Panc1 (cell line): ENCODE measurements around the gene PTP4A2. TPM values are rescaled to one million over a fixed set of nuclear protein-coding genes. Genes with fewer than 3 reads are reported as not detected.

Experiments used
- ATAC-seq: fragments of 200-7000 bp; cut with Tn5 transposase; 2 replicates; pipeline ENCODE4 v1.9.1; 2020; ENCODE audit warnings: mild to moderate bottlenecking, moderate library complexity
- BruUV-seq: library from RNA; stranded (reverse); fragments of 400-500 nt; replicated peaks from 2 replicates; lab custom pipeline; 2021; lab: Mats Ljungman, UMichigan
- CTCF ChIA-PET: fragments of 300-600 bp; sonication (Branson Sonifier 250); formaldehyde crosslinking; loops from one replicate; lab custom pipeline; 2022; ENCODE audit warnings: antibody characterized with exemption; lab: Charles Lee
- POLR2A ChIA-PET: fragments of 300-600 bp; sonication (Branson Sonifier 250); formaldehyde crosslinking; loops from one replicate; lab custom pipeline; 2022; ENCODE audit warnings: antibody characterized with exemption; lab: Charles Lee
- DNase-seq: peaks from one replicate; pipeline ENCODE4 v3.0.0-alpha.2; 2010; ENCODE audit warnings: low read depth, low spot score
- H3K27ac ChIP-seq: 2 replicates; pipeline ENCODE4 v1.5.1; 2011; ENCODE audit warnings: mild to moderate bottlenecking, low read length, inconsistent platforms
- H3K27me3 ChIP-seq: fragments of 200-500 bp; sonication (Bioruptor generic); 2 replicates; pipeline ENCODE4 v1.6.0; 2014; ENCODE audit warnings: low read length, inconsistent platforms; ENCODE audit not compliant: control insufficient read depth, insufficient read depth
- H3K36me3 ChIP-seq: fragments of 200-500 bp; sonication (Bioruptor generic); 2 replicates; pipeline ENCODE4 v1.5.1; 2014; ENCODE audit warnings: inconsistent platforms, mild to moderate bottlenecking, low read length, moderate library complexity; ENCODE audit not compliant: control insufficient read depth, insufficient read depth
- H3K4me1 ChIP-seq: 2 replicates; pipeline ENCODE4 v1.5.1; 2011; ENCODE audit warnings: inconsistent platforms, mild to moderate bottlenecking, low read length, moderate library complexity; ENCODE audit not compliant: control insufficient read depth, insufficient read depth
- H3K4me3 ChIP-seq, 2 experiments: 2 replicates each; pipeline ENCODE4 v1.5.1; 2011 to 2012; ENCODE audit warnings: low read depth in 2 of 2, low read length in 2 of 2, mild to moderate bottlenecking in 2 of 2, inconsistent platforms in 1 of 2, moderate library complexity in 1 of 2
- H3K9me3 ChIP-seq: fragments of 200-500 bp; sonication (Bioruptor generic); 2 replicates; pipeline ENCODE4 v1.5.1; 2014; ENCODE audit warnings: low read depth, mild to moderate bottlenecking, inconsistent platforms, low read length, moderate library complexity; ENCODE audit not compliant: control insufficient read depth, insufficient read depth
- CTCF ChIP-seq: fragments of 450-650 bp; IDR thresholded peaks from 2 replicates; pipeline ENCODE4 v1.5.1; 2017; ENCODE audit warnings: mild to moderate bottlenecking
- POLR2AphosphoS5 ChIP-seq: IDR thresholded peaks from 2 replicates; pipeline ENCODE4 v1.6.1; 2012; ENCODE audit warnings: mild to moderate bottlenecking, low read depth, low read length, moderate library complexity
- REST ChIP-seq, 2 experiments: IDR thresholded peaks; 2 replicates each; pipeline ENCODE4 v1.6.1; 2011 to 2012; ENCODE audit warnings: low read depth in 2 of 2, control low read depth in 1 of 2, low read length in 1 of 2, mild to moderate bottlenecking in 1 of 2, moderate library complexity in 1 of 2; ENCODE audit not compliant: insufficient read depth in 1 of 2
- SIN3A ChIP-seq: IDR thresholded peaks from 2 replicates; pipeline ENCODE4 v1.6.1; 2012; ENCODE audit warnings: low read depth, mild to moderate bottlenecking, low read length, moderate library complexity, borderline replicate concordance; ENCODE audit not compliant: insufficient read depth
- TCF7L2 ChIP-seq: IDR thresholded peaks from 2 replicates; pipeline ENCODE4 v1.6.1; 2011; ENCODE audit warnings: mild to moderate bottlenecking, low read depth, low read length, inconsistent platforms
- in situ Hi-C: cut with HindIII; loops from 2 replicates; pipeline ENCODE4 v1.10.0; 2016; ENCODE audit warnings: low sequenced_read_pairs, low pct_unique_long_range_greater_than_20kb
- intact Hi-C: fragments of 100-400 bp; cut with micrococcal nuclease; formaldehyde crosslinking; loops from one replicate; pipeline ENCODE4 v1.10.0; 2022; ENCODE audit not compliant: unreplicated experiment
- total RNA-seq: library from RNA; stranded (reverse); gene quantifications from one replicate; pipeline ENCODE4 v1.2.1, GENCODE V29; 2021; ENCODE audit not compliant: unreplicated experiment

The PTP4A2 gene
- total RNA-seq, 1 experiment from 2014 or later = 559 TPM

GRCh38 chr1:31911994-31912780 is 26.0 kb downstream of the PTP4A2 start:
- POLR2A ChIA-PET = no interaction called here
- H3K27ac ChIP-seq = no peak overlapping the region
- H3K9me3 ChIP-seq = no peaks in the 10 kb centered on the region
- DNase-seq (no peak), ATAC-seq (no peak)
- no peak for TF ChIP-seq CTCF
- no peak for TF ChIP-seq SIN3A
- TF ChIP-seq REST (IDR thresholded peaks at IDR 0.05; ENCODE audit: insufficient read depth in 1 of 2, low read depth in 2 of 2, low read length in 1 of 2) = no peak
- no peak for TF ChIP-seq TCF7L2
- no peak for TF ChIP-seq POLR2AphosphoS5
- BruUV-seq = no TSS peak
- no peak overlapping the region for H3K4me3 ChIP-seq
- H3K27me3 ChIP-seq = no peaks in the 10 kb centered on the region
- H3K4me1 ChIP-seq = peaks cover 27% of the 10 kb centered on the region
- peaks cover 78% of the 10 kb centered on the region for H3K36me3 ChIP-seq
- CTCF ChIA-PET = no interaction called here
- in situ Hi-C loops = no loop called here
- intact Hi-C loops = no loop called here

- Histone ChIP-seq H3K27ac (0 out of 2 replicates have a peak overlapping the region, but pooled peaks have one; percentile 4), H3K27me3 (no peaks in the 10 kb centered on the region), H3K36me3 (peaks cover 76% of the 10 kb centered on the region), H3K4me1 (peaks cover 27% of the 10 kb centered on the region), H3K9me3 (no peaks in the 10 kb centered on the region), H3K4me3 (no peak overlapping the region)
- CTCF ChIA-PET = no interaction called here
- DNase-seq (no peak), ATAC-seq (no peak; the same call in 1 of the 2 replicates)
- in situ Hi-C loops (no loop called here), intact Hi-C loops (no loop called here)
- no TSS peak for BruUV-seq
- TF ChIP-seq REST (IDR thresholded peaks at IDR 0.05; ENCODE audit: insufficient read depth in 1 of 2, low read depth in 2 of 2, low read length in 1 of 2) (no peak), TCF7L2 (no peak), CTCF (no peak)
- POLR2A ChIA-PET = no interaction called here
Measured at GRCh38 chr1:31910933-31911332, 27.2 kb downstream of the PTP4A2 start.
